ENCODE data around the gene DGKZ.
A peak's percentile ranks its signal among the peaks of the same experiment; 100 is the strongest.
"Not testable (repeated sequence)": the region's sequence is repeated elsewhere in the genome, so short reads cannot be mapped to it uniquely, and the experiment has no call there.

Gene DGKZ, protein sequence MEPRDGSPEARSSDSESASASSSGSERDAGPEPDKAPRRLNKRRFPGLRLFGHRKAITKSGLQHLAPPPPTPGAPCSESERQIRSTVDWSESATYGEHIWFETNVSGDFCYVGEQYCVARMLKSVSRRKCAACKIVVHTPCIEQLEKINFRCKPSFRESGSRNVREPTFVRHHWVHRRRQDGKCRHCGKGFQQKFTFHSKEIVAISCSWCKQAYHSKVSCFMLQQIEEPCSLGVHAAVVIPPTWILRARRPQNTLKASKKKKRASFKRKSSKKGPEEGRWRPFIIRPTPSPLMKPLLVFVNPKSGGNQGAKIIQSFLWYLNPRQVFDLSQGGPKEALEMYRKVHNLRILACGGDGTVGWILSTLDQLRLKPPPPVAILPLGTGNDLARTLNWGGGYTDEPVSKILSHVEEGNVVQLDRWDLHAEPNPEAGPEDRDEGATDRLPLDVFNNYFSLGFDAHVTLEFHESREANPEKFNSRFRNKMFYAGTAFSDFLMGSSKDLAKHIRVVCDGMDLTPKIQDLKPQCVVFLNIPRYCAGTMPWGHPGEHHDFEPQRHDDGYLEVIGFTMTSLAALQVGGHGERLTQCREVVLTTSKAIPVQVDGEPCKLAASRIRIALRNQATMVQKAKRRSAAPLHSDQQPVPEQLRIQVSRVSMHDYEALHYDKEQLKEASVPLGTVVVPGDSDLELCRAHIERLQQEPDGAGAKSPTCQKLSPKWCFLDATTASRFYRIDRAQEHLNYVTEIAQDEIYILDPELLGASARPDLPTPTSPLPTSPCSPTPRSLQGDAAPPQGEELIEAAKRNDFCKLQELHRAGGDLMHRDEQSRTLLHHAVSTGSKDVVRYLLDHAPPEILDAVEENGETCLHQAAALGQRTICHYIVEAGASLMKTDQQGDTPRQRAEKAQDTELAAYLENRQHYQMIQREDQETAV

DNA sequence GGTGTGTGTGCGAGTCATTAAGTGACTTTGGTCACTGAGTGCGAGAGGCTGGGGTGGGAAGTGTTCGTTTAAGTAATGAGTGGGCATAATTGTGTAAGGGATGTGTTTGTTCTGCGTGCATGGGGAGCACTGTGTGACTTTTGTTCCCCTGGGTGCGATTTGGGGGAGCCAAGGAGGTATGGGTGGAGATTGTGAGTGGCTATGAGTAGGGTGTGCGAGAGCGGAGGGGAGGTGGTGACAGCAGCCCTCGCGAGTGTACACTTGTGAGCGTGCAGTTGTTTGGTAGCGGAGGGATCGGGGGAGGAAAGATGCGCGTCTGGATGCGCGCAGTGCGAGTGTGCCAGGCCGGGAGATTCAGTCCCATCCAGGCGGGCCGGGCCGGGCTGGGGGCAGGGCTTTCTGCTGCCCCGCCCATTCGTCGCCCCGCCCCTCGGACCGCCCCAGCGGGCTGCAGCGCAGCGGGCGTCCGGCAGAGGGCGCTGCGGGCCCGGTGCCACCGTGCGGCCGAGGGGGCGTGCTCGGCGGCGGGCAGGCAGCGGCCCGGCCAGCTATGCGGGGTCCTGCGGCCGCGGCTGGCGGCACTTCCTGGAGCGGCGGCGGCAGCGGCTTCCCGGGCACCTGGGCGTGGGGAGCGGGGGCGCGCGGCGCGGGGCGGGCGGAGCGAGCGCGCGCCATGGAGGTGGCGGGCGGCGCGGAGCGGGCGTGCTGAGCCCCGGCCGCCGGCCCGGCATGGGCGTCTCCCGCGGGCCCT is at the start of gene DGKZ:
Gene DGKZ, plus strand, starts transcription at position 578 of the 751 bp plus-strand sequence. CDS start 197 bp downstream, outside the sequence.
- DNase-seq, result peak; percentile 30

DNA sequence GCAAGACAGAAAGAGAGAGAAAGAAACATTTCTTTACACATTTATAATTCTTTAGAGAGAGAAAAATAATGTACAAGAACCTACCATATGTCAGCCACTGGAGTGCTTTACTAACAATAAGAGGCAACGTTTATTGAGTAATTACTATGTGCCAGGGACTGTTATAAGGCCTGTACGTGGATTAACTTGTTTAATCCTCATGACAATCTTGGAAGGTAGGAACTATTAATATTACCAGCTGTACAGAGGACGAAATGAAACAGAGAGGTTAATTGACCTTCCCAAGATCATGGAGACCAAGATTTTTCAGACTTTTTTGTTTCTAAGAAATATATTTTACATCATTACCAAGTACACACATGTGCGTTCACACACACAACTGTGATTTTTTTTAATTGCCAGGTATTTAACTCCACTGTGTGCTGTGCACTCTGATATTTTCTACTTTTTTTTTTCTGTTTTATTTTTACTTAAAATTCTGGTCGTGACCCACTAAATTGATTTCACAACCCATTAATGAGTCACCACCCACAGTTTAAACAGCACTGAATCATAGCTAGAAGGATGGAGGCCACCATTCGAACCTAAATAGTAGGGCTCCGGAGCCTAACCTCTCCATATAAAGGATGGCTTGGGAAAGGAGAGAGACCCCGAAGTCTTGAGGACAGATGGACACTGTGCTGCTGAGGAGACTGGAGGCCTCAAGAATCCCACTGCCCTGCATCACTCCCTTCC is 48.4 kb upstream of the DGKZ start:
- no peak for DNase-seq

DNA sequence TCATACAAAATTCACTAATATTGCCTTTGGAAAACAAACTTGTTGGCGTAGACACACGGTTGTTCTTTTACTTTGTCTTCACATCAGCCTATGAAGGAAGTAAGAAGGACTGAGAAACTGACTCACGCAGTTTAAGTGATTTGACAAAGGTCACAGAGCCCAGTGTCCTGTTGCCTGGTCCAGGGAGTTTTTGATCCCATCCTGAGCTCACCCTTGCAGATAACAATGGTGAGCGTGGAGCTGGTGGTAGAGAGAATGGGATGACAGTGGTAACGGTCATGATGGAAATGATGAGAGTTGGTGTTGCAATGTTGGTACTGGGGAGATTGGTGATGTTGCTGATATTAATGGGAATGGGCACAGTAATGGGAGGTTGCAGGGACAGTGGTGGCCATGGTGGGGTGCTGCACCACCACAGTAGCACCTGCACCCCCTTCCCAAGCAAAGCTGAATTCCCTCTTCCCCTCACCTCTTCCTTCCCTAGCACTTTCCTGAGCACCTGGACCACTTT is 47.8 kb upstream of the DGKZ start:
- no peak for DNase-seq

DNA sequence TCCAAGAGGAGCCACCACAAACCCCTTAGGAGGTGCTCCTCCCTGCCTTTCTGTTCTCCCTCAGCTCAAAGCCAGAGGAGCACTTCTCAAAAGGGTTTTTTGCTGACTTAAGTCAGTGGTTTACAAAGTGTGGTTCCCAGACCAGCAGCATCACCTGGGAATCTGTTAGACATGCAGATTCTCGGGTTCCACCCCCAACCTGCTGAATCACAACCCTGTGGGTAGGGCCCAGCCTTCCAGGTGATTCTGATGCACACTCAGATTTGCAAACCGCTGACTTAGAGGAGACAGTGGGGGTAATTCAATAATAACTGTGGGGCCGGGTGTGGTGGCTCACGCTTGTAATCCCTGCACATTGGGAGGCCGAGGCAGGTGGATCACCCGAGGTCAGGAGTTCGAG is 47.0 kb upstream of the DGKZ start:
- DNase-seq, result no peak

DNA sequence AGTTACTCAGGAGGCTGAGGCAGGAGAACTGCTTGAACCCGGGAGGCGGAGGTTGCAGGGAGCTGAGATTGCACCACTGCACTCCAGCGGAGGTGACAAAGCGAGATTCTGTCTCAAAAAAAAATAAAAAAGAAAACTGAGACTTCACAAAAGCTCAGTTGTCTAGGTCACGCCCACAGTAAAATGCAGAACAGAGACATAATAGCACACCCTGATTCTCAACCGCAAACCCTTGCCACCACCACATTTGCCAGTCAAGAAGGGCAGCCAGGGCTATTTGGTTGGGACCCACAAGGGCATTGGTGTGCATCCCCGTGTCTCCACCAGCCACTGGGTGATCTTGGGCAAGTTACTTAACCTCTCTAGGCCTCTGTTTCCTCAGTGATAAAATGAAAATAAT is 44.4 kb upstream of the DGKZ start:
- no peak for DNase-seq

DNA sequence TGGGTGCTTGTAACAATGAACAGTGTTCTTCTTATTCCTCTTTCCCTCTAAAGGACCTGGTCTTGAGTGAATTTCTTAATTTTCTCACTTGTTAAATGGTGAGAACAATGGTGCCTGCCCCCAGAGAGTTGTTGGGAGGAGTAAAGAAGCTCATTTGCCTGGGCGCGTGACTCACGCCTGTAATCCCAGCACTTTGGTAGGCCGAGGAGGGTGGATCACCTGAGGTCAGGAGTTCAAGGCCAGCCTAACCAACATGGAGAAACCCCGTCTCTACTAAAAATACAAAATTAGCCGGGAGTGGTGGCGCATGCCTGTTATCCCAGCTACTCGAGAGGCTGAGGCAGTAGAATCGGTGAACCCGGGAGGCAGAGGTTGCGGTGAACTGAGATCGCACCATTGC is 43.2 kb upstream of the DGKZ start:
- DNase-seq, result not testable (repeated sequence)

DNA sequence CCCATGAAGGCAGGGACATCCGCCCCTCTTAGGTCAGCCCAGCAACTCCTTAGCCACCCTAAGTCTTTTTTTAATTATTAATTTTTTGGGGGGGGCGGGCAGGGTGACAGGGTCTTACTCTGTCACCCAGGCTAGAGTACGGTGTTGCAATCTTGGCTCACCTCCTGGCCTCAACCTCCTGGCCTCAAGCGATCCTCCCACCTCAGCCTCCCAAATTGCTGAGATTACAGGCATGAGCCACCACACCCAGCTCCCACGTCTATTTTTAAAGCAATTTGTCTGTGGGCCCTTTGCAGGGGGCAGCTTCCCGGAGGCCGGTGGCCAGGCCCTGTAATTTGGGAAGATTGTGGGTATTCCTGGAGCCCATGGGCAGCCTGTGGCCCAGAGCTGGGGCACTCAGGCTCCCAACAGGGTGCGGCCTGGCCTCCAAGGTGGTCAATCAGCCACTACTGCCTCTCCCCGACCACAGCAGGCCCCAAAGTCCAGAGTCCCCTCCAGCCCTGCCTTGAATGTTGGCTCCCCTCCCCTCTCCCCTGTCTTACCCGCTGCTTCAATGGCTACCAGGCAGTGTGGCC is 42.6 kb upstream of the DGKZ start:
- no peak for DNase-seq

DNA sequence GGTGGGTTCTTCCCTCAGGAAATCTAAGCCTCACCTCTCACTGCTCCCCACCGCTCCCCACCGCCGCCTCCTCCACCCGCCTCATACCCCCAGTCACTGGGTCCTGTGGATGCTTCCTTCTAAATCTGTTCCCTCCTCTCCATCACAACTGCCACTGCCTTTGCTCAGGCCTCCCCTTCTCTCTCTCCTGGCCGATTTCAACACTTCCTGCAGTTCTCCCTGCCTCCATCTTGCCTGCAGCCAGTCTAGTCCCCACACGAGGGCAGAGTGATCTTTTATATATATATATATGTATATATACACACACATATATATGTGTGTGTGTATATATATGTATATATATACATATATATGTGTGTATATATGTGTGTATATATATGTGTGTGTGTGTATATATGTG is 42.0 kb upstream of the DGKZ start:
- peak; percentile 46 for DNase-seq

DNA sequence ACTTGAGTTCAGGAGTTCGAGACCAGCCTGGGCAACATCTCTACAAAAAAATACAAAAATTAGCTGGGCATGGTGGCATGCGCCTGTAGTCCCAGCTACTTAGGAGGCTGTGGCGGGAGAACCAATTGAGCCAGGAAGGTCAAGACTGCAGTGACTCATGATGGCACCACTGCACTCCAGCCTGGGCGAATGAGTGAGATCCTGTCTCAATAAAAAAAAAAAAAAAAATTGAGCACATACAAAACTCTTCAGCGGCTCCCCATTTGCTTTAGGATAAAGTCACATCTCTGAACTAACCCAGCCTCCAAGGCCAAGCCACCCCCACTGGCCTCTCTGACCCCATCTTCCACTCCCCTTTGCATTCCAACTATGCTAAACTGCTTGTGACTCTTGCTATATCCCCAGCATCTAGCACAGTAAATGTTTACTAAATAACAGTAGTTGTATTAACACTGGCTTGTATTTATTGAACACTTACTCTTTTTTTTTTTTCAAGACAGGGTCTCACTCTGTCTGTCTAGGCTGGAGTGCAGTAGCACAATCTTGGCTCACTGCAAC is 40.9 kb upstream of the DGKZ start:
- no peak for DNase-seq

DNA sequence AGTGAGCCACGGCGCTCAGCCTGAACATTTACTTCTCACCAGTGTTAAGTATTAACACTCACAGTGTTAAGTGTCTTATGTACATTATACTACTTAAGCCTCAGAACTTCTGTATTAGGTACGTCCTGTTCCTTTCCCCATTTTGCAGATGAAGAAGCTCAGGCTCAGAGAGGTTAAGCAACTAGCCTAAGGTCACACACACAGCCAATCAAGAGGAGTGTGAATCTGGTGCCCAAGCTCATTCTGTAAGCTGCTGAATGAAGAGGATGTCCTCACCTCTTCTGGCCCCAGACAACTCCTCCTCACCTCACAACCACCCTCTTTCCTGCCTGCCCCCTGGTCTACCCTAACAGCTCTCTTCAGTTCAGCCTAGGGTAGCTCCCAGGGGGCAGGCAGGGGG is 39.9 kb upstream of the DGKZ start:
- DNase-seq, result no peak

DNA sequence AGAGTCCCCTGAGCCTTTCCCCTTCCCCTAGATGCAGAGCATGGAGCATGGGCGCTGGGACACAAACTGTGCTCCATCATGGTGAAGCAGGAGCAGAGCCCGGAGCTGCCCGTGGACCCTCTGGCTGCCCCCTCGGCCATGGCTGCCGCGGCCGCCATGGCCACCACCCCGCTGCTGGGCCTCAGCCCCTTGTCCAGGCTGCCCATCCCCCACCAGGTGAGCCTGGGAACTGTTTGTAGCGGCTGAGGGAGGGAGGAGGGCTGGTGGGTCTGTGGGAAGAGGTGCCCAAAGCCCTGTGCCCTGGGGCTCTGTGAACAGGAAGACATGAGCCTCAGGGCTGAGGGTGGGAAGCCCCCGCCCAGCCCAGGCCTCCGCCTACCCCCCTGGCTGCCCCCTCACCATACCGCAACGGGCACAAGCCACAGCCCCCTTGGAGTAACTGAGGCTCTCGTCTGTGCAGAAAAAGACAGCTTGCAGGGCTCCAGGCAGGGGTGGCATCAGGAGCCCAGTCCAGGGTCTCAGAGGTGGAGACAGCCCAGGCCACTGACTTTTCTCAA is 39.4 kb upstream of the DGKZ start:
- DNase-seq, result no peak

DNA sequence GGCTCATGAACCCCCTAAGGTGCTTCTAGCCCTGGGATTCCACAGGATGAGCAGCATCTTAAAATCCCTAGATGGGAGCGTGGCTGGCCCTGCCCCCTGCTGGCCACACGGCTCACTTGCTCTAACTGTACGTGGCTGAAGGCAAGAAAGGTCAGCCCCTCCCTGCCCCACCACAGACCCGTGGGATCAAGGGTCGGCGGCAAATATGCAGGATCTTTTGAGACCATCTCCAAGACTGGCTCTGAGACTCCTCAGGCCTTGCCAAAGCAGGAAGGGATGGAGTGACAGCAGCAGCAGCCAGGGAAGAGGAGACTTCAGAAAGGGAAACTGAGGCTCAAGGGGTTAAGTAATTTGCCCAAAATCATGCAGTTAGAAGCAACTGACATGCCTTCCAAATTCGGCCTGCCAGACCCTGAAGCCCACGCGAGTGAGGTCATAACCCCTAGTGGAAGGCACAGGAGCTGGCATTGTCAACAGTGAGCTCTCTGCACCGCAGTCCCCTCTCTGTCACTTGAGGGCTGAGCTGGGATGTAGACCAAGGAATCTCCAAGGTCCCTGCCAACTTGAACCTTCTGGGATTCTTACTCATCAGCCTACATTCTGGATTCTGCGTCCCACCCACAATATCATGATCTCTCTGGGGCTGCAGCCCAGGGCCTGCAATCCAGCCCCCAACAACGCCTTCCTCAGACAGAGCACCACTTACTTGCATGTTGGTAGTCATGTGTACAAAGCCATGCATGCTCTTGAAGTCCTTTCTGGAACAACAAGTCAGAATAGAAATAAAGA is 38.4 kb upstream of the DGKZ start:
- no peak for DNase-seq

DNA sequence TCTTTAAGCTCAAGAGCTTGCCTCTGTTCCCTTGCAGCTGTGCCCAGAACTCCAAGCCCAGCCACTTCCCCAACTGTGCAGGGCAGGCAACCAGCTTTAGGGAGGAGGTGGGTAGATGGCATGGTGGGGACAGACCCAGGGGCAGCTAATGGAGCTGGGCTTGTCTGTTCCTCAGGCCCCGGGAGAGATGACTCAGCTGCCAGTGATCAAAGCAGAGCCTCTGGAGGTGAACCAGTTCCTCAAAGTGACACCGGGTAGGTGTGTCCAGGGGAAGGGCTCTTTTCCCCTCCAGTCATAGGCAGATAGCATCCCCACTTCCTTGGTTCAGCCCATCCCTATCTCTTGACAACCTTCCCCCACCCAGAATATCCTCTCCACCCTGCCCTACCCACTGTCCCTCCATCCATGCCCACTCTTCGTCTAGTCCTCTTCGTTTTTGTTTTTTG is 37.4 kb upstream of the DGKZ start:
- no peak for DNase-seq

DNA sequence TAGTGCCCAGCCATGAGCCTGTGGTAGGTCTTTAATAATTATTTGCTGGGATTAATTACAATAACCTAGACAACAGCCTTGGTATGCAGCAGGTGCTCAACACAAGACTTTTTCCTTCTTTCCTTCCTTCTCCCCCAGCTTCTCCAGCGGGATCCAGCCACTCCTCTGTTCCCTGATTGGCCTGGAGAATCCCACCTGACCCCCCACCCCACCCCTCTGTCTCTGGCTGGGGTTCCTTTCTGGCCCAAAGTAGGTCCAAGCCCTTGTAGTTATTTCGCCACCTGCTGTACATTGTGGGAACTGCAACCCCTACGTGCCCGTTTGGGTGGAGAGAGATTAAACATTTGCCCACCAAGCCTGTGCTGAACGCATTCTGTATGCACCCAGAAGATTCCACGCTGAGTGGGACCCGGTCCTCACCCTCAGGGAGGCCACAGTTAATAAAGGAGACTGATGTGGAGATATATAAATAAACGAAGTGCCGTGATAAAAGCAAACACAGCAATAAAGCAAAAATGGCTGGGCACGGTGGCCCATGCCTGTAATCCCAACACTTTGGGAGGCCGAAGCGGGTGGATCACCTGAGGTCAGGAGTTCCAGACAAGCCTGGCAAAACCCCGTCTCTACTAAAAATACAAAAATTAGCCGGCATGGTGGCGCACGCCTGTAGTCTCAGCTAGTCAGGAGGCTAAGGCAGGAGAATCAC is 32.1 kb upstream of the DGKZ start:
- DNase-seq, result no peak

DNA sequence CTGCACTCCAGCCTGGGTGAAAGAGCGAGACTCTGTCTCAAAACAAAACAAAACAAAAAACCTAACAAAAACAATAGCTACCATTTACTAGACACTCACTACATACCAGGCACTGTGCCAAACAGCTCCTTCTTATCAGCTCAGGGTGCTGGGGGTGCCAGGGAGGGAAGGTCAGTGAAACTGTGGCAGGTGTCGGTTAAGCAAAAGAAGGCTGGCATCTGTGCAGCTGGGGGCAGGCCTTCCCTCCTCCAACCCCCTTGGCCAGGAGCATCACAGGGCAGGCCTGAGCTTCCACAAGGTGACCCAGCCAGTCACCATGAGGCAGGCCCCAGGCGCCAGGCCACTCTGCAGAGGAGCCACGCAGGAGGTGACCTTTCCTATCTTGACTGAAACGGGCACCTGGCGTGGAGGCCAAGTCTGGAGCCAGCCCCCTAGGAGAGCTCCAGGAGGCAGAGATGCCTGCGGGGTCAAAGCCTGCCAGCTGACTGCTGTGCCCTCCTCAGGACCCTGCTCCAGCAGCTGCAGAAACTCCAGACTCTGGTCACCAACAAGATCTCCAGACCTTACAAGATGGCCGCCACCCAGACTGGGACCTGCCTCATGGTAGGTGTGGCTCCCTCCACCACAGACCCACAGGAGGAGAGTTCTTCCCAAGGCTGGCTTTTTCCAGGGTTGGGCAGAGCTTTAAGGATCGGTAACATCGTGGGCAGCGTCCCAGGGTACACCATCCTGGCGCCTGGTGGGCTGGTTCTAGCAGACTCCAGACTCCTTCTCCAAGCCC is 31.3 kb upstream of the DGKZ start:
- DNase-seq, result no peak

DNA sequence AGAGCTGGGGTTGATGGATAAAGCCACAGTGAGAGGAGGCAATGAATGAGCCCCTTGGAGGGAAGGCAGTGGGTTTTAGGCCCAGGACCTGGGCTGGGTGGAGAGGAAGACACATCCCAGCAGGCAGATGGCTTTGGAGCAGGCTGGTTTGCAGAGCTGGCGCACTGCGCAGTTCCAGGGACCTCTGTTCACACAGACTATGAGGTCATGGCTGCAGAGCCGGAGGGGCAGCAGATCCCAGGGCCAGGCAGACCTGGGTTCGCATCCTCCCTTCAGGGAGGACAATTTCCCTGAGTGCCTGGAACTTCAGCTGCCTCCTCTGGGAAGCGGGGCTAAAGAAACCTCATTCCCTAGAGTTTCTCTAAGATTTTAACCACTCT is 28.2 kb upstream of the DGKZ start:
- DNase-seq, result no peak

DNA sequence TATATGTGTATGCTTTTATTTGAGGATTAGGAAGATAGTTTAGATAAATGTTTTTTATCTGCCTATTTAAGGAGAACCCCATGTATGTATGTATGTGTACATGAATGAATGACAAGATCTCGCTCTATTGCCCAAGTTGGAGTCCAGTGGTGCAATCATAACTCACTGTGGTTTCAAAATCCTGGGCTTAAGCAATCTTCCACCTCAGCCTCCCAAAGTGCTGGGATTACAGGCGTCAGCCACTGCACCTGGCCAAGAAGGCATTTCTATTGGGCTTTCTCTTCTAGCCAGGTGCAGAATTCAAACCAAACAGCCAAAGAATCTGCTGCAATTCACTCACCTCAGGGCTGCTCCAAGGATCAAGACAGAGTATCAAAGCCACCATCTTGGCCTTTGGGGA is 25.5 kb upstream of the DGKZ start:
- DNase-seq, result peak; percentile 32

DNA sequence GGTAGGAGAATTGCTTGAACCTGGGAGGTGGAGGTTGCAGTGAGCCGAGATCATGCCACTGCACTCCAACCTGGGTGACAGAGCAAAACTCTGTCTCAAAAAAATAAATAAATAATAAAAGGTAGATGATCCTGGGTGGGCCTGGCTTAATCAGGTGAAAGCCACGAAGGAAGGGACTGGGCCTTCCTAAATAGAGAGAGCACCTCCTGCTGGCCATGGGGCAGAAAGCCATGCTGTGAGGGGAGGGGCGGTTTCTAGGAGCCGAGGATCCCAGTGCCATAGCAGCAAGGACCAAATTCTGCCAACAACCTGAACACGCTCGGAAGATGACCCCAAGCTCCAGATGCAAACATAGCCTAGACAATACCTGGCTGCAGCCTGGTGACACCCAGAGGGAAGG is 24.5 kb upstream of the DGKZ start:
- no peak for DNase-seq
